ENCODE results near the gene RBM19.

Gene RBM19

DNA sequence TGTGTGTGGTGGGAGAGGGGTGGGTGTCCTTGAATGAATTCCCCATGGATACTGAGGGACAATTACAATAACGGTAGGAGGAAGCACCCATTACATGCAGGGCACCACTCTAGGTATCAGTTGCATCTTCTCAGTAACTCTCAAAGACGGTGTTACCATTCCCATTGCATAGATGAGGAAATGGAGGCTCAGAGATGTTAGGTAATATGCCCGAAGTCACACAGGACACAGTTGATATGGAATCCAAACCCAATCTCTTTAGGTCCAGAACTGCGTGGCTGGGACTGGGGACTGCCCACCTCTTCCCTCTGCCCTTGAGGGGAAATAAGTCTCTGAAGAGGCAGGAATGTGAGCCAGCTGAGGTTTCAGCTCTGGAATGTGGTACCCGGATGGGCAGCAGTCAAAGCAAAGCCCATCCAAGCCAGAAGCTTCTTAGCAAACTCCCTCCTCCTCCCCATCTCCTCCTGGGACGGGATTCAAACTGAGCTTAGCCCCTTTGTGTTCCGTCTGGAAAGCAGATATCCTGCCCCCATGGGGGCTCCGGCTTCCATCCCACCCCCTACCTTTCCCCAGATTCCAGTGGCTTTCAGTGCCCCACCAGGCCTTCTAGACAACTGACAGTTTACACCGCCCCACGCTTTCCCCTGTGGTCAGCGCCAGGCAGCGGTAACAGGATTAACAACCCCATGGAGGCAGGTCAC, 187.5 kb downstream of the RBM19 start:
- no peak for DNase-seq (ENCODE audit: low read depth, low spot score)

- no peak for DNase-seq (ENCODE audit: low read depth, low spot score)
Observed at GRCh38 chr12:113777751-113778150, 188.4 kb downstream of the RBM19 start.

- no peak for DNase-seq (ENCODE audit: low read depth, low spot score)
Observed at GRCh38 chr12:113776536-113776935, 189.6 kb downstream of the RBM19 start.

- DNase-seq (ENCODE audit: low read depth, low spot score), result no peak
Observed at GRCh38 chr12:113774526-113774925, 191.6 kb downstream of the RBM19 start.

DNA sequence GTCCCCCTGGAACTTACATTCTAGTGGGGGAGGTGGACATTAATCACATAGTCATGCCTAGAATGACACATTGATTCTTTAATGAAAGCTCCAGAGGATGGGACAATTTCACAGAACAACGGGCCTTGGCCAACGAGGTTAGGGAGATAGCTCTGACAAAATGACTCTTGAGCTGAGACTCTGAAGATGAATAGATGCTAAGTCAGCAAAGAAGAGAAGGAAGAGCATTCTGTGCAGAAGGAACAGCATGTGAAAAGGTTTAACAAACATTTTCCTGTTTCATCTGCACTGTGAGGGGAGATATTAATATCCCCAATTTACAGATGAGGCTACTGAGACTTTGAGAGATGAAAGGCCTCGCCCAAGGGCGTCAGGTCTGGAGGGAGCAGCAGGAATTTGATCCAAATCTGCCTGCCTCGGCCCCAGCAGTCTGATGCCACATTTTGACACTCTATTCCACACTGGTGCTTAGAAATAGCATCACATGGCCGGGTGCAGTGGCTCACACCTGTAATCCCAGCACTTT, 193.6 kb downstream of the RBM19 start:
- DNase-seq (ENCODE audit: low read depth, low spot score), result no peak

DNA sequence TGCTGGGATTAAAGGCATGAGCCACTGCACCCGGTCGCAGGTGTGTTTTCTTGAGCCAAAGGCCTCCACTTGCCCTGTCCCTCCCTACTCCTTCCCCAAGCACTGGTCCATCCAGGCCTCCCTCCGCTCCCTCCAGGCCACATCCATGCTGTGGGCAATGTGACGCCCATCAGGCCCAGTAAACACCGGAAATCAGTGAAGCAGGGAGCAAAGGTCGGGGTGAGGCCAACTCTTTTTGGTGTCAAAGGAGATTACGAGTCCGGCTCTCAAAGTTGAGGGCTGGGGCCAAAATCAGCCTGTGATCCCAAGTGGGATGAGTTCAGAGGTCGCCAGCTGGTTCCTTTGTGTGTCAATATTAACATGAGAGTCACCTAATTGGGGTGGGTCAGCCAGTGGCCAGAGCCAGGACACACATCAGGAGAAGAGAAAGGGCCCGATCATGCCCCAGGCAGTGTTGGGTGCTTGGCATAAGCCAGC, 195.7 kb downstream of the RBM19 start:
- no peak for DNase-seq (ENCODE audit: low read depth, low spot score)

- no peak for DNase-seq (ENCODE audit: low read depth, low spot score)
Observed at GRCh38 chr12:113769305-113769704, 196.8 kb downstream of the RBM19 start.

DNA sequence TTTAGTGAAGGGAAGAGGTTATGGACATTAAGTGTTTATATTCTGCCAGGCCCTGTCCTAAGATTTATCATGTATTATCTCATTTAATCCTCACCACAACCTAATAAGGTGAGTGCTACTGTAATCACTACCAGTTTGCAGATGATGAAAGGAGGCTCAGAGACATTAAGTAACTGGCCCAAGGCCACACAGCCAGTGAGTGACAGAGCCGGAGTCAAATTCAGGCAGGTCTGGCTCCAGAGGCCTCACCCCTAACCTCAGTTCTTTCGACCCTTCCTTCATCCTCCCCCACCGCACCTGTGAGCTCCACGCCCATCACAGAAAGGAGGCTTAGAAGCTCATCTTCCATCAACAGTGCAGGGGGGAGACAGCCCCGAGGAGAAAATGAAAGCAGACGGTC, 197.3 kb downstream of the RBM19 start:
- no peak for DNase-seq (ENCODE audit: low read depth, low spot score)

- DNase-seq (ENCODE audit: low read depth, low spot score), result no peak
Observed at GRCh38 chr12:113766879-113767878, 198.9 kb downstream of the RBM19 start.

All from iPS DF 19.7 (cell line).